ENCODE results near the gene TSC22D3.
"Not testable (repeated sequence)": the region's sequence is repeated elsewhere in the genome, so short reads cannot be mapped to it uniquely, and the experiment has no call there.

The TSC22D3 gene

DNA sequence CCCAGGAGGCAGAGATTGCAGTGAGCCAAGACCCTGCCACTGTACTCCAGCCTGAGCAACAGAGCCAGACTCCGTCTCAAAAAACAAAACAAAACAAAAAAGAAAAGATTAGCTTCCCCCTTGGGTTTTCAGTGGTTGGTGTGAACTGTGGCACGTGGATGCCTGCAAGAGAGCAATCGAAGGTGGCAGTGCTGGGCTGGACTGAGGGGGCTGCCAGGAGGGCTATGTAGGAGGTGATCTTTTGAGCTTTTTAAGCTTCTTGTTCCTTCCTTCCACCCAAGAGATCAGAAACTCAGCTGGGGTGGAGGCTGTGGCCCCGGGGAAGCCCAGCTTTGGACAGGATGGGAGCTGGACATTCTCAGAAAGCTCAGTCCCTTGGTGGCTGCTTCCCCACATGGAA lies 97.7 kb downstream of the TSC22D3 start:
- DNase-seq, result no peak

GRCh38 chrX:107677501-107677901 lies 98.1 kb downstream of the TSC22D3 start:
- DNase-seq, result no peak

- DNase-seq, result peak; percentile 65 to 66
Measured at GRCh38 chrX:107676559-107677378, 98.8 kb downstream of the TSC22D3 start.

DNA sequence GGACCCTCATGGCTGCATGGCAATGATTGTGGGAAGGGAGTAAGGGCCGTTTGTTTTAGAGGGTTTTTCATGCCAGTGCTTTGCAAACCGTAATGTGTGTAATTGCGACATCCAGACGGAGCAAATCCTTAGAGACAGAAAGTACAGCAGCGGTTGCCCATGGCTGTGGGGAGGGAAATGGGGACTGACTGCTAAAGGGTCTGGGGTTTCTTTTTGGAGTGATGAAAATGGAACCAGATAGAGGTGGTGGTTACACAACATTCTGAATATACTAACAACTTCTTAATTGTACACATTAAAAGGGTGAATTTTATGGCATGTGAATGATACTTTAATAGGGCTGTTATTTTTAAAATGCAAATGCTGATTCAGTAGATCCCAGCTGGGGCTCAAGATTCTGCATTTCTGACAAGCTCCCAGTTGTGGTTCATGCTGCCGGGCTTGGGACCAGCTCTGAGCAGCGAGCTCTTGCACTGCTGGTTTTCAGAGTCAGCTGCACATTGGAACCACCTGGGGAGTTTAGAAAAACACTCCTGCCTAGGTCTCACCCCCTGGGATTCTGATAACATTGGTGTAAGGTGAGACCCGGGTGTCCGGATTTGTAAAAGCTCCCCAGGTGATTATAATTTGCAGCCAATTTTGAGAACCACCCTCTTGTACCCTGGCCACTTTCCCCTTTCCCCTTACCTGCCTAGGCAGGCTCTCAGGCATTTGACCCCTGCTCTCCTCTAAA lies 99.6 kb downstream of the TSC22D3 start:
- DNase-seq, result peak in 1 of 2 donors; percentile 21

GRCh38 chrX:107675365-107675654 lies 100.3 kb downstream of the TSC22D3 start:
- no peak for DNase-seq

DNA sequence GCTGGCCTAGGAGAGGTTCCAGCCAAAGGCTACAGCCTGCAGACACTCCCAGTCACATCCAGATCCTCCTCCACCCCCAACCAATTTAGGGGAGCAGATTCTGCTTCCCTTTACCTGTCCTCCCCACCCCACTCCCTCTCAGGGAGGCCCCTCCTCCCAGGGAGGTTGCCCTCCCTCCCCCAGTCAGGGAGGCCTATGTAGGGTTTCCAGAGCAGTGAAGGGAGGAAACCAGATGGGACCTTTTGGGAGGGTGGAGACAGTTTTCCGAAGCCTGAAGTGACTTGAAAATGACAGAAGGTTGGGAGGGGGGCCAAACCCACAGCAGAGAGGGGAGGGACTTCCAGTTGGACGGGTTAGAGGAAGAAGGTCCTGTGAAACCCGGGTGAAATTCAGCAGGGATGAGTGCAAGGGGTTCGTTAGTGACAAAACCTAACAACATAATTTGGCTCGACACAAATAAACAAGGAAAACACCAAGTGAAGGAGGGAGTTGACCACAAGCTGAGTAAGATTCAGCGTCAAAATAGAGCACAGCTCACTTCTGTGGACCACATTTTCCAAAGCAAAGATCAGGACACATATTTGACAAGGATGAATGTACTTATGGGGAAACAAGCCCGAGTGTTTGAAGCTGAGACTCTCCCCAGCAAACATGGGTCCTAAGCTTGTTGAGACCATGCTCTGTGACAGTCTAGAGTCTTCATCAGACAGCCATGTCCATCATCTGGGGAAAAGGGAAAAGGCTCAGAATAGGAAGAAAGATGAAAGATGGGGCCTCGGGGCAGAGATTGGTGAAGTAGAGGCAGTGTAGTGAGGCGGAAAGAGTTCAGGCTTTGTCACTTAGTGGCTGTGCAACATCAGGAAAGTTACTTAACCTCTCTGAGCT lies 100.9 kb downstream of the TSC22D3 start:
- DNase-seq, result peak in 1 of 2 donors; percentile 38

- peak; percentile 82 to 86 for DNase-seq
Measured at GRCh38 chrX:107673933-107674479, 101.6 kb downstream of the TSC22D3 start.

- DNase-seq, result no peak
Measured at GRCh38 chrX:107673431-107673830, 102.2 kb downstream of the TSC22D3 start.

GRCh38 chrX:107672955-107673378 lies 102.6 kb downstream of the TSC22D3 start:
- peak; percentile 59 to 73 for DNase-seq

GRCh38 chrX:107671256-107671655 lies 104.3 kb downstream of the TSC22D3 start:
- DNase-seq, result not testable (repeated sequence)

DNA sequence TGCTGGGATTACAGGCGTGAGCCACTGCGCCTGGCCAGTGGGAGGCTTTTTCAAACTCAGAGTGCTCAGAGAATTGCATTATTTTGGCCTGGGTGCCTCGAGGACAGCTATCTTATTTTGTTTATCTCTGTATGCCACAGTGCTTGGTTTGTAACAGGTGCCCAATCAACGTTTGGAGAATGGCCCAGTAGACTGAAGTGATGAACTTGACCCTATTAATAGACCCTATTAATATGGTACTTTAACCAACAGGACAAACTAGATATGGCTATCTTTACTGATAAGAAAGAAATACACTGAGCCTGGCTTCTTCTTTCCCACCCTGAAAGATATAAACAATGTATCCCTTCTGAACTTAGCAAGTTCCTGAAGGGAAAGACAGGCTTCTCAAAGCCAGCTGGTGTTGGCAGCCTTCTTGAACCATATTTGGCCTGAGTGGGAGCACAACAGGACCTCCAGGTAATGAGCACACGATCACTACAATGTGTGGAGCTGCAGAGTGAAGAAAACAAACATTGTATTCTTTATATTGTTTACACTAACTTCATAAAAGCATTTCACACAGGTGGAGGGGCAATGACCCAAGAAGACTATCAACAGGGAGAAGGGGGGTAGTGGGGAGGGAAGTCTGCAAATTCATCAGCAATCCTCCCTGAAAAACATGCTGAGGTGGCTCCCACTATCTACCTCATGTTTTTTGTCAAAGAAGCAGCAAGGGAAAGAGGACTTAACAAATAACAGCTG lies 105.5 kb downstream of the TSC22D3 start:
- DNase-seq, result no peak

- DNase-seq, result no peak
Measured at GRCh38 chrX:107669261-107669660, 106.3 kb downstream of the TSC22D3 start.

GRCh38 chrX:107668710-107669109 lies 106.9 kb downstream of the TSC22D3 start:
- DNase-seq, result not testable (repeated sequence)

DNA sequence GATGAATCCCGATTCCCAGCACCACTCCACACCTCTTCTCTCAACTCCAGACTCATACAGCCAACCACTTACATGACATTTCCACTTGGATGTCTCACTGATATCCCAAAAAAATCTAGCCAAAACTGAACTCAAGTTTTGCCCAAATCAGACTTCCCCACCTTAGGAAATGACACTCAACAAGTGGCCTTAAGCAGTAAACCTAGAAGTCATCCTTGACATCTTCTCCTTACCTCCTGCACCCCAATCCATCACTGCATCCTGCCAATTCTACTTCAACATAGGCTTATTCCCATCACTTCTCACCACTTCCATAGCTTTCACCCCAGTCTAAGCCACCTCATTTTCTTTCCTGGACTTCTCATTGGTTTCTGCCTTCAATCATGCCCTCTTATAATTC lies 108.2 kb downstream of the TSC22D3 start:
- DNase-seq, result no peak

DNA sequence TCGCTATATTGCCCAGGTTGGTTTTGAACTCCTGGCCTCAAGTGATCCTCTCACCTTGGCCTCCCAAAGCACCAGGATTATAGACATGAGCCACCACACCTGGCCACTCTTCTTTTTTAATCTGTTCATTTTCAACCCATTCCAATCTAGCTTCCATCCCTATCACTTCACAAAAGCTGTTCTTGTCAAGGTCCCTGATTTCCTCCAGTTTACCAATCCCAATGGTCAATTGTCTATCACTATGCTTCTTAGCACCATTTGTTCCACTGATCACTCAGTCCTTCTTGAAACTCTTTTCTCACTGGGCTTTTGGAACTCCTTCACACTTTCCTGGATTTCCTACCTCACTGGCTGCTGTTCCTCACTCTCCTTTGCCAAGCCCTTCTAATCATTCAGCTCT lies 108.7 kb downstream of the TSC22D3 start:
- DNase-seq, result no peak

Measured in stimulated activated CD4-positive, alpha-beta T cell treated with anti-CD3 and anti-CD28 coated beads, Interleukin-2, amount 100 ng/mL, for 24 hours (primary cell).